GM21526 (cell line): ENCODE data around the gene LGSN.
"Not testable (repeated sequence)": the region's sequence is repeated elsewhere in the genome, so short reads cannot be mapped to it uniquely, and the experiment has no call there.

Experiments
- ATAC-seq: cut with Tn5 transposase; IDR thresholded peaks from one replicate; pipeline ENCODE4 v1.9.1; 2021; ENCODE audit warnings: moderate library complexity; ENCODE audit not compliant: unreplicated experiment, low FRiP score

Gene LGSN

GRCh38 chr6:63249875-63250482, 69.8 kb downstream of the LGSN start:
- no peak for ATAC-seq

GRCh38 chr6:63246581-63246980, 73.2 kb downstream of the LGSN start:
- no peak for ATAC-seq

GRCh38 chr6:63245909-63246308, 73.9 kb downstream of the LGSN start:
- ATAC-seq, result peak; percentile 90

- no peak for ATAC-seq
These were observed 74.4 kb downstream of the LGSN start for GRCh38 chr6:63245420-63245819.

GRCh38 chr6:63236398-63236817, 83.4 kb downstream of the LGSN start:
- no peak for ATAC-seq

GRCh38 chr6:63230511-63230910, 89.3 kb downstream of the LGSN start:
- not testable (repeated sequence) for ATAC-seq

GRCh38 chr6:63230027-63230426, 89.8 kb downstream of the LGSN start:
- not testable (repeated sequence) for ATAC-seq

- ATAC-seq, result not testable (repeated sequence)
These were observed 91.6 kb downstream of the LGSN start for GRCh38 chr6:63227928-63228894.

GRCh38 chr6:63225987-63226386, 93.8 kb downstream of the LGSN start:
- not testable (repeated sequence) for ATAC-seq
